ENCODE measurements around the gene PRKAG2.

- no peak for TF ChIP-seq EZH2 (IDR thresholded peaks at IDR 0.05)
- TF ChIP-seq POLR2AphosphoS5 (IDR thresholded peaks at IDR 0.05; ENCODE audit: borderline replicate concordance, low read depth, low read length) = no peak
These were observed 37.4 kb downstream of the PRKAG2 start for GRCh38 chr7:151839451-151839921.

Data from SK-N-MC (cell line).